Mesenchymal stem cell (in vitro differentiated cells and primary cell): ENCODE measurements around the gene GAK.

Experiments
- DNase-seq: peaks from one replicate; pipeline ENCODE4 v3.0.0-alpha.2; 2013
- H2AFZ ChIP-seq: one replicate; pipeline ENCODE4 v1.6.1; 2013; ENCODE audit warnings: low read depth, mild to moderate bottlenecking, control low read depth, inconsistent platforms, low read length, moderate library complexity
- H2AK5ac ChIP-seq: 2 replicates; pipeline ENCODE4 v1.6.1; 2013; ENCODE audit warnings: low read length, moderate library complexity, mild to moderate bottlenecking, inconsistent platforms; ENCODE audit not compliant: severe bottlenecking
- H2BK120ac ChIP-seq: one replicate; pipeline ENCODE4 v1.6.1; 2013; ENCODE audit warnings: low read depth, mild to moderate bottlenecking, inconsistent platforms, low read length, moderate library complexity
- H2BK12ac ChIP-seq, 2 experiments: one replicate each; pipeline ENCODE4 v1.6.1; 2013; ENCODE audit warnings: inconsistent platforms in 2 of 2, low read length in 2 of 2, mild to moderate bottlenecking in 2 of 2, moderate library complexity in 2 of 2, control low read depth in 1 of 2
- H2BK15ac ChIP-seq: one replicate; pipeline ENCODE4 v1.6.1; 2013; ENCODE audit warnings: mild to moderate bottlenecking, low read depth, inconsistent platforms; ENCODE audit not compliant: poor library complexity, severe bottlenecking
- H2BK5ac ChIP-seq: 2 replicates; pipeline ENCODE4 v1.6.1; 2013; ENCODE audit warnings: low read depth, mild to moderate bottlenecking, low read length, control low read depth, inconsistent platforms; ENCODE audit not compliant: poor library complexity, severe bottlenecking
- H3K14ac ChIP-seq, 2 experiments: one replicate each; pipeline ENCODE4 v1.6.1; 2013; ENCODE audit warnings: inconsistent platforms in 2 of 2, low read length in 2 of 2, control low read depth in 1 of 2, mild to moderate bottlenecking in 1 of 2, moderate library complexity in 1 of 2
- H3K18ac ChIP-seq, 2 experiments: one replicate each; pipeline ENCODE4 v1.6.1; 2013; ENCODE audit warnings: inconsistent platforms in 2 of 2, low read length in 2 of 2, control low read depth in 1 of 2, low read depth in 1 of 2, mild to moderate bottlenecking in 1 of 2
- H3K23ac ChIP-seq, 2 experiments: one replicate each; pipeline ENCODE4 v1.6.1; 2013; ENCODE audit warnings: inconsistent platforms in 2 of 2, low read length in 2 of 2, mild to moderate bottlenecking in 2 of 2, moderate library complexity in 2 of 2, control low read depth in 1 of 2
- H3K27ac ChIP-seq: 2 replicates; pipeline ENCODE4 v1.5.1; 2013; ENCODE audit warnings: mild to moderate bottlenecking, moderate library complexity, low read length, control low read depth, inconsistent platforms; ENCODE audit not compliant: poor library complexity, severe bottlenecking
- H3K27me3 ChIP-seq, 2 experiments: 2 replicates each; pipeline versions ENCODE4 v1.6.1 to v1.7.0; 2013; ENCODE audit warnings: low read length in 2 of 2, mild to moderate bottlenecking in 2 of 2, moderate library complexity in 2 of 2, control low read depth in 1 of 2, inconsistent platforms in 1 of 2; ENCODE audit not compliant: control insufficient read depth in 1 of 2, insufficient read depth in 1 of 2
- H3K36me3 ChIP-seq, 2 experiments: 2 replicates each; pipeline versions ENCODE4 v1.6.1 to v1.7.0; 2013; ENCODE audit warnings: low read length in 2 of 2, control low read depth in 1 of 2, inconsistent platforms in 1 of 2, low read depth in 1 of 2, mild to moderate bottlenecking in 1 of 2; ENCODE audit not compliant: insufficient read depth in 2 of 2, control insufficient read depth in 1 of 2
- H3K4ac ChIP-seq, 2 experiments: one replicate each; pipeline ENCODE4 v1.6.1; 2013; ENCODE audit warnings: inconsistent platforms in 2 of 2, low read length in 2 of 2, mild to moderate bottlenecking in 2 of 2, moderate library complexity in 2 of 2, control low read depth in 1 of 2, low read depth in 1 of 2
- H3K4me1 ChIP-seq: 2 replicates; pipeline ENCODE4 v1.6.1; 2013; ENCODE audit warnings: low read depth, low read length, control low read depth; ENCODE audit not compliant: control insufficient read depth, insufficient read depth
- H3K4me2 ChIP-seq: 2 replicates; pipeline ENCODE4 v1.6.1; 2013; ENCODE audit warnings: low read length, mild to moderate bottlenecking, inconsistent platforms; ENCODE audit not compliant: poor library complexity, severe bottlenecking
- H3K4me3 ChIP-seq, 2 experiments: 2 replicates each; pipeline versions ENCODE4 v1.5.1 to v1.7.0; 2013; ENCODE audit warnings: low read length in 2 of 2, mild to moderate bottlenecking in 2 of 2, control low read depth in 1 of 2, low read depth in 1 of 2; ENCODE audit not compliant: insufficient read depth in 1 of 2
- H3K79me1 ChIP-seq: replicated peaks from 2 replicates; pipeline ENCODE4 v1.6.1; 2013; ENCODE audit warnings: mild to moderate bottlenecking, control low read depth, low read length, inconsistent platforms; ENCODE audit not compliant: poor library complexity, severe bottlenecking
- H3K9ac ChIP-seq: 2 replicates; pipeline ENCODE4 v1.7.0; 2013; ENCODE audit warnings: mild to moderate bottlenecking, low read length, moderate library complexity
- H3K9me3 ChIP-seq: 2 replicates; pipeline ENCODE4 v1.7.0; 2013; ENCODE audit warnings: mild to moderate bottlenecking, low read length; ENCODE audit not compliant: control insufficient read depth
- H4K8ac ChIP-seq: one replicate; pipeline ENCODE4 v1.6.1; 2013; ENCODE audit warnings: inconsistent platforms, mild to moderate bottlenecking, low read length, moderate library complexity
- H4K91ac ChIP-seq: one replicate; pipeline ENCODE4 v1.6.1; 2013; ENCODE audit warnings: mild to moderate bottlenecking, low read length, inconsistent platforms
- WGBS: methylation state at CpG from one replicate; pipeline ENCODE4 v1.1.7; 2013; ENCODE audit warnings: mixed read lengths; 5-methylcytosine and 5-hydroxymethylcytosine counted together

GAK gene

GRCh38 chr4:960140-960635, 28.1 kb upstream of the GAK start:
- H3K18ac ChIP-seq, result no peak overlapping the region
- H3K4ac ChIP-seq, result no peak overlapping the region
- no peak overlapping the region for H3K4me3 ChIP-seq
- no peaks in the 10 kb centered on the region for H3K27me3 ChIP-seq
- H4K8ac ChIP-seq, result no peak overlapping the region
- H3K4me1 ChIP-seq, result peaks cover 6% of the 10 kb centered on the region
- WGBS, result 95% methylated on average over 16 of the region's 16 CpGs
- H3K4me2 ChIP-seq, result no peak overlapping the region
- H3K79me1 ChIP-seq, result no peaks in the 10 kb centered on the region
- H3K36me3 ChIP-seq, result peaks cover 63 to 96% of the 10 kb centered on the region in 2 experiments
- no peak overlapping the region for H3K23ac ChIP-seq
- H2BK120ac ChIP-seq, result no peak overlapping the region
- no peak overlapping the region for H2BK5ac ChIP-seq
- no peak overlapping the region for H2AK5ac ChIP-seq
- H3K9me3 ChIP-seq, result no peaks in the 10 kb centered on the region
- H2BK15ac ChIP-seq, result no peak overlapping the region
- H4K91ac ChIP-seq, result no peak overlapping the region
- H3K9ac ChIP-seq, result no peak overlapping the region
- no peak overlapping the region for H2BK12ac ChIP-seq
- H3K14ac ChIP-seq, result no peak overlapping the region
- DNase-seq, result no peak
- H2AFZ ChIP-seq, result no peak overlapping the region
- no peak overlapping the region for H3K27ac ChIP-seq

DNA sequence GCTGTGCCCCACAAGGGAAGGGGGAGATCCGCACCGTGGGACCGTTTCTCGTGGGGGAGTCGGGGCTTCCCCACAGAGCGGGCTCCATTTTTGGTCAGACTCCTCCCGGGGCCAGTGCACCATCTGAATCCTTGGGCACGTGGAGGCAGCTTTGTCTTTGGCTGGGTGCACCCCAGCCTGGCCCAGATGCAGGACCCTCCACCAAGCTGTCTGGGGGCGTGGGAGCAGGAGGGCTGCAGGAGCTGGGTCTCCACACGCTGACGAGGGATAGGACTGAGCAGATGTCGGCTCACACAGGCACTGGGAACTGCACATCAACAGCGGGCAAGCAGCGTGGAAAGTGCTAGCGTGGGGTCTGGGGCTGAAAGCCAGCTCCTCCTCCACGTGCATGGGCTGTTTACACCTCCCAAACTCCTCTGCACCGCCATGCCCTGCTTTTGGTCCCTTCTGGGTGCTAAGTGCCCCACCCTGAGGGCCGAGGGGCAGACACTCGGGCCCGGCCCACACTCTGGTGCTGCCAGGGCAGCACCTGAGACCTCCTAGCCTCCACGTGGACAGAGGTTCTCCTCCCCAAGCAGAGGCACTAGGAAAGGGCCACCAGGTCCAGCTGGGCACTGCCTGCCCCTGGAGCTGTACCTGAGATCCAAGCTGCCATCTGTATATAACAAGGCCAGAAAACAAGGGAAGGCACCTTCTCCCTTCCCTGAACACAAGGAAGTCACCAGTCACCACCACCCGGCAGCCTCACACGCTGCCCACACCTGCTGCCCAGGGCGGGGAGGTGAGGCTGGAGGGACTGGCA, 27.4 kb upstream of the GAK start:
- no peak overlapping the region for H3K18ac ChIP-seq
- H3K4me2 ChIP-seq, result no peak overlapping the region
- H3K27me3 ChIP-seq, result no peaks in the 10 kb centered on the region
- no peak overlapping the region for H2BK120ac ChIP-seq
- H4K91ac ChIP-seq, result peak overlapping the region; percentile 7
- H2BK15ac ChIP-seq, result no peak overlapping the region
- no peaks in the 10 kb centered on the region for H3K9me3 ChIP-seq
- no peak overlapping the region for H3K4ac ChIP-seq
- WGBS, result 92% methylated on average over 24 of the region's 24 CpGs
- H3K27ac ChIP-seq, result no peak overlapping the region
- no peak overlapping the region for H3K4me3 ChIP-seq
- no peak for DNase-seq
- no peak overlapping the region for H2BK5ac ChIP-seq
- H3K23ac ChIP-seq, result no peak overlapping the region
- peaks cover 59 to 93% of the 10 kb centered on the region in 2 experiments for H3K36me3 ChIP-seq
- H4K8ac ChIP-seq, result no peak overlapping the region
- H2AFZ ChIP-seq, result no peak overlapping the region
- peaks cover 5% of the 10 kb centered on the region for H3K4me1 ChIP-seq
- no peak overlapping the region for H2BK12ac ChIP-seq
- H3K14ac ChIP-seq, result no peak overlapping the region
- no peak overlapping the region for H3K9ac ChIP-seq
- H3K79me1 ChIP-seq, result no peaks in the 10 kb centered on the region
- H2AK5ac ChIP-seq, result no peak overlapping the region

DNA sequence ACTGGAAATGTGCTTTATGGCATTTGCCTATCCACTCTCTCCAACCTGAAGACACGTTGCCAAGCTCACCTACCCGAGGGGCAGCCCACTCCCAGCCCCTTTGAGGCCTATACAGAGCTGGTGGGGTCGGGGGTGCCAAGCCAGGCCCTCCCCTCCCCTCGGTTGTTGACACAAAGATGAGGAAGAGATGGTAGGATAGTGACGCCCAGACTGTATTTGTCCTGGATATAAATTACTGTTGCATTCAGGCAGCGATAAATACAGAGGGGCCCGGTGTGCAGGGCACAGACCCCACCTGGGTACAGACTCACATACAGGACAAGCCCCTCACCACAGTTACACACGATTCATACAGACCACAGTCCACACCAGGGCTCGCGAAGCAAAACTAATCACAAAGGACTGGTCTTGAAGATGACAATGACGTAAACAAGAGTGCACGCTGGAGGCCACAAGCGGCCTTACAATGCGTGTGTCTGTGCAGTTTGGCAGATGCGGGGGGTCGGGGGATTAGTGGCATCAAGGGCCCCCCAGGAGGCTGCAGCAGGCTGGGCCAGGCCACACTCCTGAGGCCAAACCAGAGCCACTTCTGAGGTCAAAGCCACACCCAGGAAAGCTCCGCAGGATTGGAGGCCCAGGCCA, 26.7 kb upstream of the GAK start:
- H2AFZ ChIP-seq, result no peak overlapping the region
- H2BK15ac ChIP-seq, result no peak overlapping the region
- no peak overlapping the region for H3K4me3 ChIP-seq
- no peak overlapping the region for H2BK12ac ChIP-seq
- no peaks in the 10 kb centered on the region for H3K27me3 ChIP-seq
- H3K4me2 ChIP-seq, result no peak overlapping the region
- H3K4ac ChIP-seq, result no peak overlapping the region
- DNase-seq, result no peak
- H3K27ac ChIP-seq, result no peak overlapping the region
- WGBS, result 87% methylated on average over 16 of the region's 17 CpGs
- no peak overlapping the region for H2AK5ac ChIP-seq
- no peak overlapping the region for H2BK120ac ChIP-seq
- H3K23ac ChIP-seq, result no peak overlapping the region
- H3K79me1 ChIP-seq, result no peaks in the 10 kb centered on the region
- H2BK5ac ChIP-seq, result no peak overlapping the region
- H3K14ac ChIP-seq, result no peak overlapping the region
- no peak overlapping the region for H3K9ac ChIP-seq
- H3K36me3 ChIP-seq, result peaks cover 60 to 86% of the 10 kb centered on the region in 2 experiments
- no peak overlapping the region for H4K91ac ChIP-seq
- no peak overlapping the region for H3K18ac ChIP-seq
- no peak overlapping the region for H4K8ac ChIP-seq
- no peaks in the 10 kb centered on the region for H3K9me3 ChIP-seq
- peaks cover 5% of the 10 kb centered on the region for H3K4me1 ChIP-seq

GRCh38 chr4:958314-958665, 26.2 kb upstream of the GAK start:
- H3K36me3 ChIP-seq, result peaks cover 65 to 85% of the 10 kb centered on the region in 2 experiments

More at GRCh38 chr4:958314-958665, 26.2 kb upstream of the GAK start:
- Histone ChIP-seq H3K27me3 (no peaks in the 10 kb centered on the region), H3K9me3 (no peaks in the 10 kb centered on the region), H3K4ac (no peak overlapping the region), H3K14ac (peak overlapping the region in 1 of 2 experiments; percentile 10), H2BK12ac (no peak overlapping the region), H2BK15ac (no peak overlapping the region), H3K18ac (no peak overlapping the region), H3K4me1 (peaks cover 5% of the 10 kb centered on the region), H3K4me3 (no peak overlapping the region), H3K27ac (no peak overlapping the region), H3K23ac (no peak overlapping the region), H4K8ac (no peak overlapping the region), H3K4me2 (no peak overlapping the region), H2BK5ac (no peak overlapping the region), H2AK5ac (no peak overlapping the region), H2BK120ac (no peak overlapping the region), H3K9ac (no peak overlapping the region), H4K91ac (no peak overlapping the region), H2AFZ (no peak overlapping the region), H3K79me1 (no peaks in the 10 kb centered on the region)
- no peak for DNase-seq
- 97% methylated on average over 17 of the region's 17 CpGs for WGBS
